Hippocampal formation (tissue), 2 donors: ENCODE results near the gene RNF223.
"Not testable (repeated sequence)": the region's sequence is repeated elsewhere in the genome, so short reads cannot be mapped to it uniquely, and the experiment has no call there.

Experiments
- DNase-seq, 2 donors: peaks; one replicate each; lab custom pipeline; 2025; lab: John Stamatoyannopoulos, UW

The RNF223 gene

DNA sequence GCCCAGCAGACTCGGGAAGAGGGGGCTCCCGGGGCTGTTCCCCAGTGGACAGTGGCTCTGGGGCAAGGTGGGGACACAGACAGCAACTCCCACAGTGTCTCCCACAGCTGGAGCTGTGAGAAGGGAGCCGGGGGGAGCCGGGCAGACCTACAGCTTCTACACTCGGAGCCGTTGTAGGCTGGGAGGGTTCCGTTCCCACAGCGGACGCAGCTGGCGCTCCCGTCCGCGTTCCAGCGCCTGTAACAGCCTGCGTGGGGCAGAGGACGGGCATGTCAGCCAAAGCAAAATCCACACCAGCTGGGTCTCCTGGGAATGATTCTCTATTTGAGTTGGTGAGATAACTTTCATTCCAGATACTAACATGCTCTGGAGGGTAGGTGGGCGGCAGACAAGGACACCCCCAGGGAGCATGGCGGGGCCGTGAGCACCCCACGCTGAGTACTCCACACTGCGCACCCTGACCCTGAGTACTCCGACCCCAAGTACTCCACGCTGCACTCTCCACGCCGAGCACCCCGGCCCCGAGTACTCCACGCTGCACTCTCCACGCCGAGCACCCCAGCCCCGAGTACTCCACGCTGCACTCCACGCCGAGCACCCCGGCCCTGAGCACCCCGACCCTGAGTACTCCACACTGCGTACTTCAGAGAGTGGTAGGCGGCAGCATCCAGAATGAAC, 13.4 kb upstream of the RNF223 start:
- no peak for DNase-seq

DNA sequence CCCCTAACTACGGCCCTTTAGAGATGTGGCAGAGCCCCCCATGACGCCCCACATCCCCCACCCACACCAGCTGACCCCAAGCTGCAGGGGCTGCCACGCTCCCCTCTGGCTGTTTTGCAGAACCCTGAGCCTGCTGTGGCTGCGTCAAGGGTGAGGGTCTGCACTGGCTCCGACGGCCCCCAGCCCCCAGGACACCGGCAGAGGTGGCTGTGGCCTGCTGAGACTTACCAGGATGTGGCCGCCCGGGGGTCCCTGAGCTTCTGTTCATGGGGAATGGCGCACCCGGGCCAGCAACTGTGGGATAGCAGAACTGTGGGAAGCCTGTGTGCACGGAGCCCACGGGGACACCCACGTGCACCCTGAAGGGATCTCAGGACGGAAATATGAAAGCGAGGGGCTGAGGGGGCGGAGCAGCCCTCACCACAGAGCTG, 12.8 kb upstream of the RNF223 start:
- no peak for DNase-seq

DNA sequence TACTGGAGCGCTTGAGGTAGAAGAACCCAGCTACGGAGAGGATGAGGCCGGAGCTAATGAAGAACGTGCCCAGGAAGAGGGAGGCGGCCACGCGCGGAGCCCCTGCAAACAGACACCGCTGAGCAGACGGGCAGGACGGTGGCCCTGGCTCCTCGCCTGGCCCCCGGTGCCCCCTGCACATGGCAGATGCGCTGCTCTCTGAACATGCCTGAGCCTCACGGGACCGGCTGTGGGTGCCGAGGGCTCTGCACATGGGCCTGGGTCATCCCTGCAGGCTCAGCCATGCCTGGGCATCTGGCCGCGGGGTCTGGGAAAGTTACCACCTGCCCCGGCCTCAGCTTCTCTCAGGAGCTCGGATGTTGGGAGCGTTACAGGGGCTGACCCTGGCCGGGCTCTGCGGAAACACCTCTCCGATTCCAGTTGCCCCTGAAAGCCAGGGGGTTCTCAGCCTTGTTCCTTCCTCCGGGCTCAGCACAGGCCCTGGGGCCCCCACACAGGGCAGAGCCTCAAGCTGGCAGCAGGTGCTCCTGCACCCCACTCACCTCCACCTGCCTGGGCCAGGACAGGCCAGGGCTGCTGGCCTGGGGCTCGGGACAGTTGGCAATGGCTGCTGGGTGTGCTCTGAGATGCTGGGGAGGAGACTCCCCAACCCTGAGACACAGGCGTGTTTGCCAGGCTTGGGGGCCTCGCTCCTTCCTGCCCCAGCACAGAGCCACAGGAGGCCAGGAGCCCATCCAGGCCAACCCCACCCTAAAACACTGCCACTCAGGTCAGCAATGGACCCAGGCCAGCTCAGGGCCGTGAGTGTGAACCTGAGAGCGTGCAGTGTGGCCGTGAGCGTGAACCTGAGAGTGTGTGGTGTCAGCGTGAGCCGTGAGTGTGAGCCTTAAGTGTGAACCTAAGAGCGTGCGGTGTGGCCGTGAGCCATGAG, 12.1 kb upstream of the RNF223 start:
- DNase-seq = no peak

DNA sequence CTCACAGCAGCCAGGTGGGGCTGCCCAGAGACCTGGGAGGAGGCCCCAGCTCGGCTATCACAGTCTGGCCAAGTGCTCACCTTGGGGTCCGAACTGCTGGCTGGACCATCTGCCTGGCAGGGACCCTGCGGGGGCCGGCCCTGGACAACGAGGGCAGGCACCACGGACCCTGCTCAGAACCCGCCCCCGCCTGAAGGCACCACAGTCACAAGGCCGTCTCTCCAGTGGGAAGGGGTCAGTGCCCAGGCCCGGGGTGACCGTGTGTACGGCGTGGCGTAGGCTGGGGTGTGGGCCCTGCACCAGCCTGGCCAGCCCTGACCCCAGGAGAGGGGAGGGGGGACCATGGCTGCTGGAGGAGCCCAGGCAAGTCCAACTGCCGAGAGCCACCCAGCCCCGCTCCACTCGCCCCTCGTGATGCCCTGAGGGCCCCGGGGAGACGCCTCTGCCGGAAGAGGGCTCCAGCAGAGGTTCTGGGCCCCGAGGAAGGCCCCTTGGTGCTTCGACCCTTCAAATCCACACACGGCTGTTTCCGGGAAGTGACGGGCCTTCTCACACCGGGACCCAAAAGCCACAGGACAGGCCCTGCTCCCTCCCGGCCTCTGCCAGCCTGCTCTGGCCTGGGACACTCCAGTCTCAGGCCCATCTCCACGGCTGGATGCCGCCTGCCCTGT, 11.2 kb upstream of the RNF223 start:
- no peak for DNase-seq

DNA sequence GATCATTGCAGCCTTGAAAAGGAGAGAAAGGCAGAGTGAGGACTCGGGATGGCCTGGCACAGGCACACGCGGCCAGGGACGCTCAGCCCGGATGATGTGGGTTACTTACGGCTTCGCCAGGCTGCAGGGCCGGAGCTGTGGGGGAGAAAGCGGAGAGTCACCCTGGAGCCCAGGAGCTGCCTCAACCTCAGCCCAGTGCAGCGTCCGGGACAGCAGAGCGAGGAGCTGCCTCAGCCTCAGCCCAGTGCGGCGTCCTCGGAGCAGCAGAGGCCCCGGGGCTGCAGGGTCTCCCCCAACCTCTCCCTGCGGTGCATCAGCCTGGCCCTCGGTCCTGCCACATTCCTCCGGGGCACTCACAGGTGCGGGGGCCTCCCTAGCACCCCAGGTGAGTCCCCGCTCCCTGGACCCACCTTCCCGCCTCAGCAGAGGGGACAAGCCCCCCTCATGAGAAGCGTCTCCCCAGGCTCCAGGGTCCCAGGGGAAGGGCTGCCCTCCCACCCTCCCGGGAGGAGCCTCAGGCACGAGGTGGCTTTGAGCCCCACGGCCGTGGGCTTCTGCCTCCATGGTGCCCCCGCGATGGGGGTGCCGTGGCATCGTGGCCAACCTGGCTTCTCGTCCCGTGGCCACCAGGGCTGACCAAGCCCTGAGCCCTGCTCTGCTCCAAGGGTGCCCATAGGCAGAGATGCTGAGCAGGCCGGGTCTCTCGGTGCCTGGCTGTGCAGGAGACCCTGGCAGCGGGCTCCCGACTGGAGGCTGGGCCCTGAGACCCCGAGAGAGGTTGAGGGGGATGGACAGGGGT, 10.5 kb upstream of the RNF223 start:
- DNase-seq = no peak

DNA sequence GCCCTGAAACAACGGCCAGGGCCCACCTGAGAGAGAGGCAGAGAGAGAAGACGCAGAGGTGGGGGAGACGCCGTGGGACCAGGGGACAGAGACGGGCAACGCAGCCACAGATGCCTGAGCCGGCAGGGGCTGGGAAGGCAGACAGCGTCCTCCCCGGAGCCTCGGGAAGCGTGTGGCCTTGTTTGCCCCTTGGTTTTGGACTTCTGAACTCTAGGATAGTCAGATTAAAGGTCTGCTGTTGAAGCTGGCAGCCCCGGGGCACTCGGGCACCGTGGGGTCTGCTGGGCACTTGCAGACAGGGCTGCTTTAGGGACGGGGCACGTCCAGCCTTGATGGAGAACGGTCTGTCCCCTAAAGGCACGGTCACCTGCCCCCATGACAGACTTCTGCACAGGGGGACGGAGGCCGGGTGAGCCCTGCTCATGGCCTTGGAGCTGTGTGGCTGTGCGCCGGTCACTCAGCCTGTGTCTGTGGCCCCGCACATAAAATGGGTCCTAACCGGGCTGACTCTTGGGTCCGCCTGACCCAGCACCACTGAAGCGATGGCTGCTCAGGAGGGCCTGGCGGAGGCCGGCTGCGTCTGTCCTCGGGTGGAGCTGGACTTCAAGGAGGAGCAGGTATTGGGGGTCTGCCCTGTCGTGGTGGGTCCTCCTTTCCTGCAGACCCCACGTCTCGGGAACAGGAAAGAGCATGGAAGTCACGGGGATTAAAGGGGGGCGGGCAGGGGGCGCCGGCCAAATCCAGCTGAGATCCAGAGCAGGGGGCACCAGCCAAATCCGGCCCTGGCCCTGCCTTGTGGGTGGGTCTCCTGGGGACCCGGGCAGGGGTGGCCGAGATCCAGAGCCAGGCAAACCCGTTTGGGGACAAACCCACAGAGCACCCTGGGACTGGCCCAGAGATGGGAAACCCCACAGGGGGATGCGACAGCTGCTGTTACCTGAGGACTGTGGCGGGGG, 9.6 kb upstream of the RNF223 start:
- no peak for DNase-seq

DNA sequence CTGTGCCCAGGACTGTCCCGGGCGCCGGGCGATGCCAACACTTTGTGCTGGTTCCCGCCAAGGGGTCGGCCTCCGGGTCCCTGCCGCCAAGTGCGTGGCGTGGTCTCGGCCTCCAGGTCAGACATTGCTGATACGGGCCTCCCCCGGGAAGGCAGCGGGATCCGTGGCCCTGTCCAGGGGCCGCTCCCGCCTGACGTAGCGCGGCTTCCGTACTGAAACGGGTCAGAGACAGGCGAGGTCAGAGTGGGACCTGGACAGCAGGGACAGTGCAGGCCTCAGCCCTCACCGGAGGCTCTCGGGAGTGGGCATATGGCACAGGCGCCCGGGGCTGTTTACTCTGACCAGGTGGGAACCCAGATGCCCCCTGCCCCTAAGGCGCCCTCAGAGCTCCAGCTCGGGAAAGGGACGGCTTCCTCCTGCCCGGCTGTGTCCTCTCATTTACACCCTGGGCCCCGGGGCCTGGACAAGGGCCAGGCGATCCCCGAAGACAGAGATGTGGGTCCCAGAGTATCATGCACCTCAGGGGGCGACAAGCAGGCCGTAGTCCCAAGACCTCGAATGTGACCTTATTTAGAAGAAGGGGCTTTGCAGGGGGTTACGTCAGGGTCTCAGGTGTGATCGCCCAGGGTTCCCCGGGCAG, 8.8 kb upstream of the RNF223 start:
- no peak for DNase-seq

DNA sequence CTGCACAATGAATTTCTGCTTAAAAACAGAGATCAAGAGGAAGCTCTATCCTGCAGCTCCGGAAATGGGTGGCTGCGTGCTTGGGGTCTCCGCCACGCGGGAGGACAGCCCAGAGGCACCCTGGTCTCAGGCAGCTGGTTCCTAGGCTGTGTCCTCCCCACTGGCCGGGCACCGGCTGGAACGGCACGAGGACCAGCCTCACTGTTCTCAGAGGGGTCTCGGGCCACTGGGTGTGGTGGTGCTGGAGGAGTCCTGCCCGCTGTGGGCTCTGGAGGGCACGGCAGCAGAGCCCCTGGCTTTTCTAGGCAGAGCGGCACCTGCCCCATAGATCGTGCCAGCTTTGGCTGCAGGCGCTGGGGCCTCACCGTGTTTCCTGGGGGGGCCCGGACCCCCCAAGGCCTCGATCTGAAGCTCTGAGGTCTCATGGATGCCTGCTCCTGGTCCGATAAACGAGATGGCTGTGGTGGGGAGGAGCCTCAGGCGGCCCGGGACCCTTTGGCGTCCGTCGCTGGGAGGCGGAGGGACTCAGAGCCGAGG, 8.2 kb upstream of the RNF223 start:
- no peak for DNase-seq

DNA sequence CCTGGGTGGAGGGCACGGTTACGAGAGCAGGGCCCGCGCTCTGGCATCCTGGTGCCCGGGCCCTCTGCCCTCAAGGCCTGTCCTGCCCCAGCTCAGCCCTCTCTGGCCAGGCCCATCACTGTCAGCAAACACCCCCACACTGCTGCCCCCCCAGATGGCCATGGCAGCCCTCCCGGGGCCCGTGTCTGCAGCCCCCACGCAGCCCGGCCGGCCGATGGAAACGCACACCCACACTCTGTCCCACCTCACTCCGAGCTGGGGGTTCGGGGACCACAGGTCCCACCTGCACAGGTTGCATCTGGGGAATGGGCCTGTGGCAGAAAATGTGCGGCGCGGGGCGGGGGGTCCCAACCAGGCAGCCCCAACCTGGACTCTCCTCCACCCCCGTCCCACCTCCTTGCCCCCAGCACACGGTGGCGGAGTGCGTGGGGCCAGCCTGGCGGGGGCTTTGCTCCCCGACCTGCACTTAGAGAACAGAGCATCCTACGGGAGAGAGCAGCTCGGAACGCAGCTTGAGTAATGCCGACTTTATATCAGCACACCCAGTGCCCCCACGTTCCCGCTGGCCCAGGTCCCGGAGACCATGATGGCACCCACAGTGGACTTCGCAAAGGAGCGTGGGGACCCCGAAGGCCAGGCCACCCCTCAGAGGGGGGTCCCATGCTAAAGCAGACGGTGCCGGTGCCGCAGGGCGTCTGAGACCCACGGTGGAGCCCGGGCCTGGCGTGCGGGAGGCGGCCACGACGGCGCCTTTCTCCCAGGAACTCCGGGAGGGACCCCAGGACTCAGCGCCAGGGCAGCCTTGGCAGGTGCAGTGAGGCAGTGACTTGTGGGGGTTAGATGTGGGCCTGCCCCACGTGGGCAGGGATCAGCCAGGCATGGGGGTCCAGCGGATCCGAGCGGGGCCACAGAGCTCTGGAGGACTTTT, 7.5 kb upstream of the RNF223 start:
- no peak for DNase-seq

DNA sequence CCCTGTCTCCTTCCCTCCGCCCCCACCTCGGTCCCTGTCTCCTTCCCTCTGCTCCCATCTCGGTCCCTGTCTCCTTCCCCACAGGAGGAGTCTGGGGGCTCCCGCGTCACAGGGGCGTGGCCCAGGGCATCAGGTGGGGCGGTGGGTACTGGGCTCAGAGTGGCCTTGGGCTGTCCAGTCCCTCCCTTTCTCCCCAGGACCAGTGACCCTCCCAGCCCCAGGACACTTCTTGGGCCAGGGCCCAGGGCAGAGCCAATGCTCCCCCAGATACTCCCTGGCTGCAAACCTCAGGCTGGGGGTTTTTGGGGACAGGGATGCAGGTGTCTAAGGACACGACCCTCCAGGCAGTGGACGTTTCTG, 6.8 kb upstream of the RNF223 start:
- DNase-seq = no peak

DNA sequence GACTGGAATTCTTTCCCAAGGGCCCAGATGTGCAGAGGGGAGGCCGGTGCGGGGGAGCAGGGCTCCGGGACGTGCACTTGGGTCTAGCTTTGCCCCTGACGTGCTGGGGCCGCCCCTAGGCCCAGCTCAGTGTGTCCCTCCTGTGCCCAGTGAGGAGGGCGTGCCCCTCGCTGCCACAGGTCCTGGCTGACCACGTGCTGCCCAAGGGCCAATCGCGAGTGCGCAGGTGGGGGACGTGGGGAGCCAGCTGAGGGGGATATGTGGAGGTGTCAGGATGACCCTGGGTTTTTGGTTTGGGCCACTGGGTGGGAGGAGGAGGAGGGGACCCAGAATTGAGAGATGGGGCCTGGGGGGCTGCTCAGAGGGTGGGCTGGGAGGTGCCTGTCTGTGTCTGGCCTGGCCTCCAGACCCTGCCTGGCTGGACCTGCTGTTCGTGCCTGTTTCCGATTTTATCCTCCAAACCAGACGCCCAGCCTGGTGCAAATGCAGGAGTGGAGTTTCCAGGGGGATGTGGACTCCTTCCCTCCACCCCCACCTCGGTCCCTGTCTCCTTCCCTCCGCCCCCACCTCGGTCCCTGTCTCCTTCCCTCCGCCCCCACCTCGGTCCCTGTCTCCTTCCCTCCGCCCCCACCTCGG, 6.1 kb upstream of the RNF223 start:
- peak in 1 of 2 donors; percentile 22 for DNase-seq

DNA sequence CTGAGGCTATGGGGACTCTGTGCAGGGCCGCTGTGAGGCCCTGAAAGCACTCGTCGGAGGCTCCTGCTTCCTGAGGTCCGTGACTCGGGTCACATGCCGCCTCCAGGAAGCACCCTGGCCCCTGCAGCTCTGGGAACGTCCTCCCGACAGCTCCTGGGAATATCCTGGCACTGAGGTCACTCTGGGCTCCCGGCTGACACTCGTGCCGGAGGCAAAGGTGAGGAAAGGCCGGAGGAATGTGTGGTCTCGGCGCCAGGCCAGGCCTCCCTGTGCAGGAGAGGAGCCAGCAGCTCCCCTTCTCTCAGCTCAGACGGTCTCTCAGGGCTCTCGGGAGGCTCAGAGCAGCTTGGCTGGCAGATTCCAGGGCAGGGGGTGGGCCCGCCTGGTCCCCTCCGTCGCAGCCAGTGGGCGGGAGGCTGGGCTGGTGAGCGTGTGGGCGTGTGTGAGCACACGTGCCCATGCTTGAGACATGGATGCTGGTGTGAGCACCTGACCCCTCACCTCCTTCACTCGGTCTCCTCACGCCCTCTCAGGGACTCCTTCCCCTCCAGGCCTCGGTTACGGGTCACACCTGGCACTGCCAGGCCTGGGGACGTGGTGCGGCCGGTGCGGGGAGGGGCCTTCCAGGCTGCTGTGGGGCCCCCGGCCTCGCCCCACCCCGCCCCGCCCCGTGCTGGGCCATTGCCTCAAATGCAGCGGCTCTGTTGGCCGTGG, 5.5 kb upstream of the RNF223 start:
- no peak for DNase-seq

DNA sequence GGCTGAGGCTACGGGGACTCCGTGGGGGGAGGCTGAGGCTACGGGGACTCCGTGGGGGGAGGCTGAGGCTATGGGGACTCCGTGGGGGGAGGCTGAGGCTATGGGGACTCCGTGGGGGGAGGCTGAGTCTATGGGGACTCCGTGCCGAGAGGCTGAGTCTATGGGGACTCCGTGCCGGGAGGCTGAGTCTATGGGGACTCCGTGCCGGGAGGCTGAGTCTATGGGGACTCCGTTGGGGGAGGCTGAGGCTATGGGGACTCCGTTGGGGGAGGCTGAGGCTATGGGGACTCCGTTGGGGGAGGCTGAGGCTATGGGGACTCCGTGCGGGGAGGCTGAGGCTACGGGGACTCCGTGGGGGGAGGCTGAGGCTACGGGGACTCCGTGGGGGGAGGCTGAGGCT, 3.3 kb upstream of the RNF223 start:
- not testable (repeated sequence) for DNase-seq

DNA sequence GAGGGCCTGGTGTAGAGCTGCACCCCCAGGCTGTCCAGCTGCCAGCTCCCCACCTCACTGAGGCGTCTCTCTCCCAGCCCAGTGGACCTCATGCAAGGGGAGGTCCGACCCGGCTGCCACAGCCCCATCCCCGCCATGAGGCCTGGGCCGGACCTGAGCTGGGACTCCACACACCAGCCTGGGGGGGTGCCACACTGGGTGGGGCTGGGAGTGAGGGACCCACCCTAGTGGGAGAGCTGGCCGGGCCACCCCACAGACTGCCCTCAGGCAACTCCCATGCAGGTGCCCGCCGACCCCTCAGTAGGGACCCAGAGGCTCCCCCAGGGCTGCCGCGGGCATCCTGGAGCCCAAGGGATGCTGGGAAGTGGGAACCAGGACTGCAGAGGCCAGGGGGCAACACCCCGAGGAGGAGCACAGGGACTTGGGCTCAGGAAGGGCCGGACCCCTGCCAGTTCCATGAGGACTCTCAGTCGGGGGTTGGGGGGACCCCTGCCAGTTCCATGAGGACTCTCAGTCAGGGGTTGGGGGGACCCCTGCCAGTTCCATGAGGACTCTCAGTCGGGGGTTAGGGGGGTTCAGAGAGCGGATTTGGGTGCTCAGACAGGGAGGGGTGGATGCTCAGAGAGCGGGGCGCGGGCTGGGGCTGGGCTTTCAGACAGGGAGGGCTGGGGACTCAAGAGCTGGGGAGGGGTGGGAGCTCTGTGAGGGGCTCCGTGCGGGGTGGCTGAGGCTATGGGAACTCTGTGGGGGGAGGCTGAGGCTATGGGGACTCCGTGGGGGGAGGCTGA, 1.2 kb upstream of the RNF223 start:
- no peak for DNase-seq

DNA sequence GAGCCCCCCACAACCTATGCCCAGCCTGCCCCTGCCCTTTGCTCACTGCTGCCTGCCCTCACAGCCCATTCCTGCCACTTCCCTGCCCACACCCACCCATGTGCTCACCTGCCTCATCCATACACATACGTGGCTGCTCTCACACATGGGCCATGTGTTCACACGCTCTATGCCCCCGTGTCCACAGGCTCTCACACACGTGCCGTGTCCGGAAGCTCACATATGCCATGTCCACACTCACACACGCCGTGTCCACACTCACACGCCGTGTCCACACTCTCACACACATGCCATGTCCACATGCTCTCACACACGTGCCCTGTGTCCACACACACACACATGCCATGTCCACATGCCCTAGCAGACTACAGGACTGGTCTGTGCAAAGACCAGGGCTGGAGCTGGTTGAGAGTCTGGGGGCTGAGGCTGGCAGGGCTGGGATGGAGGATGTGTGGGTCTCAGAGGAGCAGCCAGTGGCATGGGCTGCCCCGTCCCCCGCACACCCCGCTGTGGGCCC, 583 bp upstream of the RNF223 start:
- DNase-seq = no peak

DNA sequence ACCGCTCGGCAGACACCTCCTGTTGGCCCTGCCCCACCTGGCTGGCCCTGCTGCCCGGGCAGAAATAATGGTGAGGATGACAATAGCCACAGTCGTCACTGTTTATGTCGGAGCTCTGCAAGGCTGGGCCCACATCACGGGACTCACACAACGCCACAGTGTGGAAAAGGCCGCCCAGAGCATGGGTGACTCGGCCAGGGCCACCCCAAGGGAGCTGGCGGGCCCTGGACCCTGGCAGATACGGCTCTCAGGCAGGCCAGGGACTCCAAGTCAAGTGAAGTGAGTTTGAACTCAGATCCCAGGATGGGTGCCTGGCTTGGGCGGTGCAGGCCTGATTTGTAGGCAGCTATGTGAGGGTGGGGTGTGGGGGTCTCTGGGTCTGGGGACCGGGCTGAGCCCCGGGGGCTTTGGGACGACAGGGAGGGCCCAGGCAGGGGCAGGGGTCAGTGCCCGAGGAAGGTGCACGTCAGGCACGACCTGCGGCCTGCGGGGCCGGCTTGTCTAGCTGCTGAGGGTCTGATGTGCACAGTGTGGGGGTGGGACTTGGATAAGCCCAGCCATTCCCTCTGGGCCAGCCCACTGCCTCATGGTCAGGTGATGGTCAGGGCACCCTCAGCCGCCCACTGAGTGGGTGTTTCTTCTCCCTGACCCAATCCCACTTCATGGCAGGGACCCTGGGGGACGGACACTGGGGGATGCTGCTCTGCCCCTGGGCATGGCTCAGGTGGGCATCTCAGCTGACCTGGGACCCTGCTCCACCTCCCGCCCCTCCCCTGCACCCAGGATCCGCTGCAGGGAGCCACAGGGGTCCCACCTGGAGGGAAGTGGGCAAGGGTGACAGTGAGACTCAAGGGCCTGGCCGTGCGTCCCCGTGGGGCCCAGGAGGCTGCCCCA, 1.0 kb downstream of the RNF223 start:
- DNase-seq = no peak
